ENCODE results near the gene SLC25A33. TPM values are rescaled to one million over a fixed set of nuclear protein-coding genes. Genes with fewer than 3 reads are reported as not detected.
"Not testable (repeated sequence)": the region's sequence is repeated elsewhere in the genome, so short reads cannot be mapped to it uniquely, and the experiment has no call there.

Gene SLC25A33
- total RNA-seq, 4 donors from 2014 or later, result 1.0 to 6.1 (median 3.3) TPM

DNA sequence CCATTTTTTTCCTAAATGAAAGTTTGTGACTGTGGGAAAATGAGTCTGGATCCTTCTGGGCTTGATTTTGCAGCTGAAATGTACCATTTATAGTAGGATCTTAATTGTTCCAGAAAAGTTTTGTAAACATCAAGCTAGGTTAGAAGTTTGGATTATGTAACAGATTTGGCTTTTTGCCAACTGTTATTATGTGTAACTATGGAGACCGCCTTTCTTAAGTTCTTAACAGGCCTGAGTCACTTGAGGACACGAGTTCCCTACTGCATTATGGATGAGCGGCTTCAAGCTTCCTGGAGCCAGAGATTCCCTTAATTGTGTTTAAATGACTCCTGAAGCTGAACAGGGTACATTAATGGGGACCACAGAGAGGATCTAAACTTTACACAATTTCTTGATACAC is 22.2 kb downstream of the SLC25A33 start:
- Histone ChIP-seq H3K27ac (peak overlapping the region in 1 of 2 donors; percentile 69), H3K27me3 (no peaks in the 10 kb centered on the region), H3K4me3 (no peak overlapping the region), H3K9me3 (no peaks in the 10 kb centered on the region), H3K36me3 (no peaks in the 10 kb centered on the region), H3K4me1 (no peaks in the 10 kb centered on the region)
- intact Hi-C loops (cut with DNase I; ENCODE audit: low total_unique reads), result no loop called here
- DNase-seq, result peak in 1 of 2 donors; percentile 23
- TF ChIP-seq CTCF (IDR thresholded peaks at IDR 0.05), result no peak
- TF ChIP-seq POLR2A (IDR thresholded peaks at IDR 0.05), result no peak

DNA sequence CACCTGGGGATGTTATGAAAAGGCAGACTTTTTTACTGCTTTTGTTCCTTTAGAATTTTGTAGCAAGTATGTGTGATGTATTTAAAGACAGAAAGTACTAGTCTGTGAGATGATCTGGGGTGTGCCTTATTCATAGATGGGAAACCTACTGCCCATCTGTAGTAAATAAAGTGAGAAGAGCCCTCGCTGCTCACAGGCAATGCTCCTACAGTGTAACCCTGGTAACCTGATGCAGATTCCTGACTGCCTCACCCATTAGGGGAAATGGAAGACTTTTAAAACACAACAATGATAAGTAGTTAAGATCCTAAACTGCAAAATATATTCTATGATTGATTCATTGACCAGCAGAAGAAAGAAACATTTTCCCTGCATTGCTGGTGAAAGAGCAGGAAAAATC is 30.0 kb downstream of the SLC25A33 start:
- H3K36me3 ChIP-seq, result no peaks in the 10 kb centered on the region
- TF ChIP-seq POLR2A (IDR thresholded peaks at IDR 0.05), result no peak
- TF ChIP-seq CTCF (IDR thresholded peaks at IDR 0.05), result no peak
- H3K27ac ChIP-seq, result no peak overlapping the region
- no peak for DNase-seq
- H3K9me3 ChIP-seq, result no peaks in the 10 kb centered on the region
- intact Hi-C loops (cut with DNase I; ENCODE audit: low total_unique reads), result no loop called here
- H3K27me3 ChIP-seq, result no peaks in the 10 kb centered on the region
- H3K4me3 ChIP-seq, result no peak overlapping the region
- H3K4me1 ChIP-seq, result no peaks in the 10 kb centered on the region

DNA sequence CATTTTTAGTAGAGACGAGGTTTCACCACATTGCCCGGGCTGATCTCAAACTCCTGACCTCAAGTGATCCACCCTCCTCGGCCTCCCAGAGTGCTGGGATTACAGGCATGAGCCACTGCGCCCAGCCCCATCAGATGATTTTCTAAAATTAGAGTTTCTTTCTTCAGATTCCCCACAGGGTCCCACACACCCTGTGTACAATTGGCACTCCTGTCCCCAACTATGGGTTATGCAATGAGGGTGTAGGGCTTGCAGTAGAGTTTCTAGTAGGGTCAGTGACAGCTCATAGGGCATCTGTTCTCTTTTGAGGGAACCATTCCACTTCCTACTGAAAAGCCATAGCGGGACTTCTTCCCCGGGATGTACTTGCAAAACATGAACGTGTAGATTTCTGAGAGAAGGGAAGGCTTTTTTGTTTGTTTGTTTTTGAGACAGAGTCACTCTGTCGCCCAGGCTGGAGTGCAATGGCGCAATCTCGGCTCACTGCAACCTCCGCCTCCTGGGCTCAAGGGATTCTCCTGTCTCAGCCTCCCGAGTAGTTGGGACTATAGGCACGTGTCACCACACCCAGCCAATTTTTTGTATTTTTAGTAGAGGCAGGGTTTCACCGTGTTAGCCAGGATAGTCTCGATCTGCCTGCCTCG is 31.7 kb downstream of the SLC25A33 start:
- DNase-seq; H3K9me3 ChIP-seq; H3K4me3 ChIP-seq; H3K4me1 ChIP-seq; H3K36me3 ChIP-seq; intact Hi-C loops (cut with DNase I; ENCODE audit: low total_unique reads); H3K27ac ChIP-seq; H3K27me3 ChIP-seq: not testable (repeated sequence)

GRCh38 chr1:9573723-9574122 is 34.5 kb downstream of the SLC25A33 start:
- no peak overlapping the region for H3K27ac ChIP-seq
- TF ChIP-seq CTCF (IDR thresholded peaks at IDR 0.05) (peak; percentile 20 to 53 (median 38)), POLR2A (IDR thresholded peaks at IDR 0.05) (no peak)
- no peak overlapping the region for H3K4me3 ChIP-seq
- DNase-seq, result no peak
- H3K36me3 ChIP-seq, result no peaks in the 10 kb centered on the region
- no peaks in the 10 kb centered on the region for H3K4me1 ChIP-seq
- H3K27me3 ChIP-seq, result no peaks in the 10 kb centered on the region
- no peaks in the 10 kb centered on the region for H3K9me3 ChIP-seq
- intact Hi-C loops (cut with DNase I; ENCODE audit: low total_unique reads), result no loop called here

GRCh38 chr1:9575486-9575885 is 36.2 kb downstream of the SLC25A33 start:
- no peaks in the 10 kb centered on the region for H3K36me3 ChIP-seq
- intact Hi-C loops (cut with DNase I; ENCODE audit: low total_unique reads), result no loop called here
- DNase-seq, result no peak

More at GRCh38 chr1:9575486-9575885, 36.2 kb downstream of the SLC25A33 start:
- Histone ChIP-seq H3K4me1 (no peaks in the 10 kb centered on the region), H3K27me3 (no peaks in the 10 kb centered on the region), H3K9me3 (no peaks in the 10 kb centered on the region), H3K27ac (no peak overlapping the region), H3K4me3 (no peak overlapping the region)
- TF ChIP-seq POLR2A (IDR thresholded peaks at IDR 0.05) (no peak), CTCF (IDR thresholded peaks at IDR 0.05) (no peak)

Measured in uterus (tissue), 4 donors.